ENCODE results near the gene CDH22.

Gene CDH22

GRCh38 chr20:46169245-46170171 is 138.8 kb downstream of the CDH22 start:
- no peak overlapping the region for H3K4me3 ChIP-seq (ENCODE audit: low read length)
- H3K27me3 ChIP-seq (ENCODE audit: control insufficient read depth, insufficient read depth, low read length) = peaks cover 23% of the 10 kb centered on the region
- H3K9ac ChIP-seq (ENCODE audit: low read length) = no peak overlapping the region
- H3K36me3 ChIP-seq (ENCODE audit: control insufficient read depth, insufficient read depth, low read length) = no peaks in the 10 kb centered on the region
- H3K9me3 ChIP-seq (ENCODE audit: control insufficient read depth, low read length) = no peaks in the 10 kb centered on the region
- no peaks in the 10 kb centered on the region for H3K4me1 ChIP-seq (ENCODE audit: control insufficient read depth, insufficient read depth, low read length)

GRCh38 chr20:46168438-46168837 is 139.9 kb downstream of the CDH22 start:
- Histone ChIP-seq H3K4me1 (ENCODE audit: control insufficient read depth, insufficient read depth, low read length) (no peaks in the 10 kb centered on the region), H3K9me3 (ENCODE audit: control insufficient read depth, low read length) (no peaks in the 10 kb centered on the region), H3K4me3 (ENCODE audit: low read length) (no peak overlapping the region), H3K27me3 (ENCODE audit: control insufficient read depth, insufficient read depth, low read length) (peaks cover 13% of the 10 kb centered on the region), H3K36me3 (ENCODE audit: control insufficient read depth, insufficient read depth, low read length) (no peaks in the 10 kb centered on the region), H3K9ac (ENCODE audit: low read length) (no peak overlapping the region)

DNA sequence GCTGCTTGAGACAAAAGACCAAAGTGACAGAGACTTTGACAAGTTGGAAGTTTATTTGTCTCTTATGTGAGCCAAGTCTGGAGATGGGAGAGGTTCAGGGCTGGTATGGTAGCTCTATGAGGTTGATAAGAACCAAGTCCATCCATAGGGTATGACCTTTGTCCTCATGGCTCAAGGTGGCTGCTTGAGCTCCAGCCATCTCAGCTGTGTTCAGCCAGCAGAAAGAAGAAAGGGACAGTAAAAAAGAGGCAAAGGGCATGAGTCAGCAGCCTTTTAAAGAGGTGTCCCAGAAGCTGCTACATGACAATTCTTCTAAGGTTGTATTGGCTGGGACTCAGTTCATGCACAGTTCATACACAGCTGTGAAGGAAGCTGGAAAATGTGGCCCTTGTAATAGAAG is 141.2 kb downstream of the CDH22 start:
- Histone ChIP-seq H3K4me3 (ENCODE audit: low read length) (no peak overlapping the region), H3K4me1 (ENCODE audit: control insufficient read depth, insufficient read depth, low read length) (no peaks in the 10 kb centered on the region), H3K9me3 (ENCODE audit: control insufficient read depth, low read length) (no peaks in the 10 kb centered on the region), H3K36me3 (ENCODE audit: control insufficient read depth, insufficient read depth, low read length) (no peaks in the 10 kb centered on the region), H3K9ac (ENCODE audit: low read length) (no peak overlapping the region), H3K27me3 (ENCODE audit: control insufficient read depth, insufficient read depth, low read length) (no peaks in the 10 kb centered on the region)

DNA sequence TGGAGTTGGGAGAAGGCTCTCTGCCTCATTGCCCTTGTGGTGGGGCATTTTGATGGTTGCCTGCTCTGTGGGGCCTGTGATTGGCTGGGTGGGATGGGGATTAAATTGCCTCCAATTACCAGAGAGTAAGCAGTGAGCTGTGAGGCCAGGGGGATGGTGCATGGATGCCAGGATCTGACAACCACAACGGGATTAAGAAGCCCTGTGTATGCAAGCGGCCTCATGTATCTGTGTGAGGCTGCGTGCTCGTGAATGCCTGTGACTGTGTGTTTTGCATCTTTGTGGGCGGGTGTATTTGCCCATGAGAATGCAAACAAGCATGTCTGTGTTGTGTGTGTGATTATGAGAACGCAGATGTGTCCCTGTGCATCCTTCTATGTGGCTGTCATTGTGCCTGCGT is 144.0 kb downstream of the CDH22 start:
- no peaks in the 10 kb centered on the region for H3K4me1 ChIP-seq (ENCODE audit: control insufficient read depth, insufficient read depth, low read length)
- H3K27me3 ChIP-seq (ENCODE audit: control insufficient read depth, insufficient read depth, low read length) = peaks cover 5% of the 10 kb centered on the region

DNA sequence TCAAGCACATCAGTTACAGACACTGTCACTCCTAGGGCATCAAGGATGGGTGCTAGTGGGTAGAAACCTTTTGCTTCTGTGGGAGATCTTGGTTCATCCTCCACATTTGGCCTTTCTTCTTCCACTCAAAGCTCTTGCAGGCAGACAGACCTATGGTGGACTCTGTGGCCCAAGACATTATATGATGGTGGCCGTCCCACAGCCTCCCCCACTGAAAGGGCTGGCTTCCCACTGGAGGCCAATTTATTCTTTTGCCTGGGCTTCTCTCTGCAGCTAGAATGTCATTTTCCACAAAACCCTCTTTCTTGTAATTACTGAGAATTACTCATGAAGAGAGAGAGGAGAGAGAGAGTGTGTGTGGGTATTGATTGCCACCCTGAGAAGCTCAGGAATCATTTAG is 146.4 kb downstream of the CDH22 start:
- H3K4me1 ChIP-seq (ENCODE audit: control insufficient read depth, insufficient read depth, low read length) = no peaks in the 10 kb centered on the region
- no peak overlapping the region for H3K4me3 ChIP-seq (ENCODE audit: low read length)
- no peaks in the 10 kb centered on the region for H3K9me3 ChIP-seq (ENCODE audit: control insufficient read depth, low read length)
- H3K27me3 ChIP-seq (ENCODE audit: control insufficient read depth, insufficient read depth, low read length) = peaks cover 8% of the 10 kb centered on the region
- H3K36me3 ChIP-seq (ENCODE audit: control insufficient read depth, insufficient read depth, low read length) = no peaks in the 10 kb centered on the region
- no peak overlapping the region for H3K9ac ChIP-seq (ENCODE audit: low read length)

More for the DNA sequence above, 144.0 kb downstream of the CDH22 start:
- no peaks in the 10 kb centered on the region for H3K36me3 ChIP-seq (ENCODE audit: control insufficient read depth, insufficient read depth, low read length)
- no peaks in the 10 kb centered on the region for H3K9me3 ChIP-seq (ENCODE audit: control insufficient read depth, low read length)
- no peak overlapping the region for H3K4me3 ChIP-seq (ENCODE audit: low read length)
- no peak overlapping the region for H3K9ac ChIP-seq (ENCODE audit: low read length)

DNA sequence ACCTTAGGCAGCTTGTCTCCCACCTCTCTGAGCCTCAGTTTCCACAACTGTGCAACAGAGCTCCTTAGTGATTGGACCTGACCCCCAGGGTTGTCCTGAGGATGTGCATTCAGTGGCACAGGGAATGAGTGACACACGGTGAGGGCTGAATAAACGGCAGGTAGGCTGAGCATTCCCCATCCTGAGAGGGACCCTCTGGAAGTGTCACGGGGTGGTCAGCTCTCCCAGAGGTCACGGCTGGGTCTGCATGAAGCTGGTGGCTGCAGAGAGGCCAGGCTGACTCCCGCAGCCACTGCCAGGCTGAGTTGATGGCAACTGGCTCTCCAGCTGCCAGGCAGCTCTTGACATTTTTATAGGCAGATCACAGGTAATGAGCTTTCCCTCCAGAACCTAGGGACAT is 147.6 kb downstream of the CDH22 start:
- Histone ChIP-seq H3K36me3 (ENCODE audit: control insufficient read depth, insufficient read depth, low read length) (no peaks in the 10 kb centered on the region), H3K27me3 (ENCODE audit: control insufficient read depth, insufficient read depth, low read length) (peaks cover 8% of the 10 kb centered on the region), H3K9ac (ENCODE audit: low read length) (no peak overlapping the region), H3K9me3 (ENCODE audit: control insufficient read depth, low read length) (no peaks in the 10 kb centered on the region), H3K4me3 (ENCODE audit: low read length) (no peak overlapping the region), H3K4me1 (ENCODE audit: control insufficient read depth, insufficient read depth, low read length) (no peaks in the 10 kb centered on the region)

- no peak overlapping the region for H3K4me3 ChIP-seq (ENCODE audit: low read length)
- no peaks in the 10 kb centered on the region for H3K4me1 ChIP-seq (ENCODE audit: control insufficient read depth, insufficient read depth, low read length)
- no peaks in the 10 kb centered on the region for H3K9me3 ChIP-seq (ENCODE audit: control insufficient read depth, low read length)
- no peaks in the 10 kb centered on the region for H3K36me3 ChIP-seq (ENCODE audit: control insufficient read depth, insufficient read depth, low read length)
- H3K27me3 ChIP-seq (ENCODE audit: control insufficient read depth, insufficient read depth, low read length) = peaks cover 10% of the 10 kb centered on the region
- no peak overlapping the region for H3K9ac ChIP-seq (ENCODE audit: low read length)
Measured at GRCh38 chr20:46159101-46159897, 149.0 kb downstream of the CDH22 start.

DNA sequence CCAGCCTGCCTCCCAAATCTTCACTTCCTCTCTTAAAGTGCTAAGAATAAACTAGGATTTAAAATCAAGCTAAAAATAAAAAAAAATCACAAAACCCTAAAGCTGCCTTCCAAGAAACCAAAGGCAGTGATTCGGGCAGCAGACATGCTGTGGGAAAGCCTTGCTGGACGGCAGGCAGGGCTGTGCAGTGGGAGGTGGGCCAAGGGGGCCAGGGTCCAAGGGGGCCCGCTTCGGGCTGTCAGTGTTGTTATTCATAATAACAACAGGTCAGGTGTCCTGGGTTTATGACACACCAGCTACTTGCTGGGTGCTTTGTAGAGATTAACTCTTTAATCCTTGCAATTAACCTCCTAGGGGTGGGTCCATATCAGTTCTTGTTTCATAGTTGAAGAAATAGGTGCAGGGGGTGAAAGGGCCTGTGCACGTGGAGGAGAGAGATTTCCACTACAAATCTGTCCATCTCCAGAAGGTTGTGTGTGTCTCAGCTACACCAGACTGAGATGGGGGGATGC is 149.8 kb downstream of the CDH22 start:
- no peak overlapping the region for H3K9ac ChIP-seq (ENCODE audit: low read length)
- no peaks in the 10 kb centered on the region for H3K9me3 ChIP-seq (ENCODE audit: control insufficient read depth, low read length)
- H3K36me3 ChIP-seq (ENCODE audit: control insufficient read depth, insufficient read depth, low read length) = no peaks in the 10 kb centered on the region
- H3K27me3 ChIP-seq (ENCODE audit: control insufficient read depth, insufficient read depth, low read length) = peaks cover 15% of the 10 kb centered on the region
- H3K4me1 ChIP-seq (ENCODE audit: control insufficient read depth, insufficient read depth, low read length) = no peaks in the 10 kb centered on the region
- no peak overlapping the region for H3K4me3 ChIP-seq (ENCODE audit: low read length)

- no peak overlapping the region for H3K4me3 ChIP-seq (ENCODE audit: low read length)
- no peaks in the 10 kb centered on the region for H3K4me1 ChIP-seq (ENCODE audit: control insufficient read depth, insufficient read depth, low read length)
- H3K9me3 ChIP-seq (ENCODE audit: control insufficient read depth, low read length) = no peaks in the 10 kb centered on the region
- no peak overlapping the region for H3K9ac ChIP-seq (ENCODE audit: low read length)
- H3K27me3 ChIP-seq (ENCODE audit: control insufficient read depth, insufficient read depth, low read length) = peaks cover 15% of the 10 kb centered on the region
- H3K36me3 ChIP-seq (ENCODE audit: control insufficient read depth, insufficient read depth, low read length) = no peaks in the 10 kb centered on the region
Measured at GRCh38 chr20:46157625-46158024, 150.7 kb downstream of the CDH22 start.

- Histone ChIP-seq H3K4me1 (ENCODE audit: control insufficient read depth, insufficient read depth, low read length) (no peaks in the 10 kb centered on the region), H3K27me3 (ENCODE audit: control insufficient read depth, insufficient read depth, low read length) (peaks cover 15% of the 10 kb centered on the region), H3K36me3 (ENCODE audit: control insufficient read depth, insufficient read depth, low read length) (no peaks in the 10 kb centered on the region), H3K4me3 (ENCODE audit: low read length) (no peak overlapping the region), H3K9ac (ENCODE audit: low read length) (no peak overlapping the region), H3K9me3 (ENCODE audit: control insufficient read depth, low read length) (no peaks in the 10 kb centered on the region)
Measured at GRCh38 chr20:46157076-46157592, 151.2 kb downstream of the CDH22 start.

DNA sequence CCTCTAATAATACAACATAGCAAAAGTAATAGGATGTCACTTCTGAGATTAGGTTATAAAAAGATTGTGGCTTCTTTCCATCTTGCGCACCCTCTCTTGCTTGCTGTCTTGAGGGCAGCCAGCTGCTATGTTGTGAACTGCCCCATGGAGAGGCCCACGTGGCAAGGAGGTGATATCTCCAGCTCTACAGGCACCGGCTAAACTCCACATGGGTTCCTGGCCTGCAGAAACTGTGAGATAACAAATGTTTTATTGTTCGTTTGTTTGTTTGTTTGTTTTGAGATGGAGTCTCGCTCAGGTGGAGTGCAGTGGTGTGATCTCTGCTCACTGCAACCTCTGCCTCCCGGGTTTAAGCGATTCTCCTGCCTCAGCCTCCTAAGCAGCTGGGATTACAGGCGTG is 152.2 kb downstream of the CDH22 start:
- Histone ChIP-seq H3K4me1 (ENCODE audit: control insufficient read depth, insufficient read depth, low read length) (no peaks in the 10 kb centered on the region), H3K4me3 (ENCODE audit: low read length) (no peak overlapping the region), H3K9ac (ENCODE audit: low read length) (no peak overlapping the region), H3K36me3 (ENCODE audit: control insufficient read depth, insufficient read depth, low read length) (no peaks in the 10 kb centered on the region), H3K27me3 (ENCODE audit: control insufficient read depth, insufficient read depth, low read length) (peaks cover 15% of the 10 kb centered on the region), H3K9me3 (ENCODE audit: control insufficient read depth, low read length) (no peaks in the 10 kb centered on the region)

GRCh38 chr20:46154796-46155195 is 153.5 kb downstream of the CDH22 start:
- H3K36me3 ChIP-seq (ENCODE audit: control insufficient read depth, insufficient read depth, low read length) = no peaks in the 10 kb centered on the region
- H3K9ac ChIP-seq (ENCODE audit: low read length) = no peak overlapping the region
- H3K4me1 ChIP-seq (ENCODE audit: control insufficient read depth, insufficient read depth, low read length) = no peaks in the 10 kb centered on the region
- H3K4me3 ChIP-seq (ENCODE audit: low read length) = no peak overlapping the region
- peaks cover 20% of the 10 kb centered on the region for H3K27me3 ChIP-seq (ENCODE audit: control insufficient read depth, insufficient read depth, low read length)
- no peaks in the 10 kb centered on the region for H3K9me3 ChIP-seq (ENCODE audit: control insufficient read depth, low read length)
